HCT116 (cell line): Measurements from ENCODE around the gene CD99. TPM values are rescaled to one million over a fixed set of nuclear protein-coding genes. Genes with fewer than 3 reads are reported as not detected.

ENCODE experiments used
- ATAC-seq: fragments of 200-7000 bp; cut with Tn5 transposase; 2 replicates; pipeline ENCODE4 v1.9.1; 2020; ENCODE audit warnings: mild to moderate bottlenecking, moderate library complexity
- BruUV-seq: library from RNA; stranded (reverse); fragments of 400-500 nt; replicated peaks from 2 replicates; lab custom pipeline; 2021; lab: Mats Ljungman, UMichigan
- CTCF ChIA-PET: fragments of 300-600 bp; sonication (Branson Sonifier 250); formaldehyde crosslinking; loops from one replicate; lab custom pipeline; 2021; ENCODE audit warnings: antibody characterized with exemption; lab: Charles Lee
- POLR2A ChIA-PET: fragments of 300-600, 350-600 bp; sonication (Branson Sonifier 250); formaldehyde crosslinking; loops from one replicate; lab custom pipeline; 2021; ENCODE audit warnings: antibody characterized with exemption; lab: Charles Lee
- RAD21 ChIA-PET, 2 experiments: fragments of 300-600 bp; sonication (Branson Sonifier 250); formaldehyde crosslinking; loops; one replicate each; lab custom pipeline; 2023; ENCODE audit warnings: low total read pairs in 2 of 2; ENCODE audit not compliant: uncharacterized antibody in 2 of 2, unreplicated experiment in 2 of 2, low non-redundant PET in 1 of 2; lab: Charles Lee
- DNase-seq: peaks from one replicate; pipeline ENCODE4 v3.0.0-alpha.2; 2010; ENCODE audit warnings: low read depth, low spot score
- H2AFZ ChIP-seq: fragments of 200-600 bp; shearing (Covaris generic), sonication (generic); 2 replicates; pipeline ENCODE4 v1.6.1; 2017; ENCODE audit warnings: low read depth, mixed run types, mixed read lengths, antibody characterized with exemption, low read length; ENCODE audit not compliant: poor library complexity, severe bottlenecking
- H3K27ac ChIP-seq: 2 replicates; pipeline ENCODE4 v1.5.1; 2012; ENCODE audit warnings: low read depth, low read length
- H3K27me3 ChIP-seq: fragments of 200-600 bp; sonication (generic); 2 replicates; pipeline ENCODE4 v1.6.1; 2016; ENCODE audit warnings: mixed run types, low read length, mixed read lengths; ENCODE audit not compliant: insufficient read depth
- H3K36me3 ChIP-seq, 2 experiments: fragments of 200-500 bp in 1 of 2; fragments of 200-600 bp in 1 of 2; sonication (Bioruptor generic) in 1 of 2; sonication (generic) in 1 of 2; 2 replicates each; pipeline versions ENCODE4 v1.5.1 to v1.6.1; 2014 to 2016; ENCODE audit warnings: low read length in 2 of 2, inconsistent platforms in 1 of 2, mixed read lengths in 1 of 2, mixed run types in 1 of 2; ENCODE audit not compliant: insufficient read depth in 2 of 2, control insufficient read depth in 1 of 2
- H3K4me1 ChIP-seq, 2 experiments: fragments of 200-600 bp in 1 of 2; sonication (generic) in 1 of 2; 2 replicates each; pipeline versions ENCODE4 v1.5.1 to v1.6.1; 2012 to 2017; ENCODE audit warnings: low read length in 2 of 2, inconsistent platforms in 1 of 2, mild to moderate bottlenecking in 1 of 2, mixed read lengths in 1 of 2, mixed run types in 1 of 2, moderate library complexity in 1 of 2; ENCODE audit not compliant: insufficient read depth in 2 of 2, control insufficient read depth in 1 of 2
- H3K4me2 ChIP-seq: fragments of 200-600 bp; sonication (generic); 2 replicates; pipeline ENCODE4 v1.6.1; 2017; ENCODE audit warnings: mixed run types, low read length, mixed read lengths
- H3K4me3 ChIP-seq, 2 experiments: fragments of 200-600 bp in 1 of 2; sonication (generic) in 1 of 2; replicated peaks in 1 of 2; 2 replicates each; pipeline ENCODE4 v1.5.1; 2011 to 2016; ENCODE audit warnings: low read length in 2 of 2, control low read depth in 1 of 2, low read depth in 1 of 2, mild to moderate bottlenecking in 1 of 2, mixed read lengths in 1 of 2, mixed run types in 1 of 2
- H3K79me2 ChIP-seq: fragments of 200-600 bp; sonication (generic); 2 replicates; pipeline ENCODE4 v1.6.1; 2017; ENCODE audit warnings: mild to moderate bottlenecking, mixed run types, low read length, moderate library complexity, mixed read lengths; ENCODE audit not compliant: insufficient read depth
- H3K9ac ChIP-seq: fragments of 200-600 bp; sonication (generic); 2 replicates; pipeline ENCODE4 v1.6.1; 2016; ENCODE audit warnings: low read length, mixed read lengths
- H3K9me2 ChIP-seq: fragments of 200-600 bp; sonication (generic), shearing (Covaris generic); 2 replicates; pipeline ENCODE4 v1.6.1; 2017; ENCODE audit warnings: mixed run types, mild to moderate bottlenecking, moderate library complexity; ENCODE audit not compliant: insufficient read depth
- H3K9me3 ChIP-seq, 2 experiments: fragments of 200-500 bp in 1 of 2; fragments of 200-600 bp in 1 of 2; sonication (Bioruptor generic) in 1 of 2; sonication (generic) in 1 of 2; 2 replicates each; pipeline ENCODE4 v1.6.1; 2014 to 2017; ENCODE audit warnings: low read length in 2 of 2, mixed read lengths in 2 of 2, inconsistent platforms in 1 of 2, low read depth in 1 of 2, mild to moderate bottlenecking in 1 of 2, mixed run types in 1 of 2, moderate library complexity in 1 of 2; ENCODE audit not compliant: control insufficient read depth in 1 of 2, insufficient read depth in 1 of 2
- H4K20me1 ChIP-seq: fragments of 200-600 bp; sonication (generic), shearing (Covaris generic); 2 replicates; pipeline ENCODE4 v1.6.1; 2017; ENCODE audit warnings: mixed run types, mild to moderate bottlenecking, moderate library complexity; ENCODE audit not compliant: insufficient read depth
- CEBPB ChIP-seq: IDR thresholded peaks from 2 replicates; pipeline ENCODE4 v1.6.1; 2012; ENCODE audit warnings: low read depth
- EGR1 ChIP-seq: IDR thresholded peaks from 2 replicates; pipeline ENCODE4 v1.6.1; 2012; ENCODE audit warnings: low read depth
- ELF1 ChIP-seq: IDR thresholded peaks from 2 replicates; pipeline ENCODE4 v1.6.1; 2012; ENCODE audit warnings: low read depth, borderline replicate concordance
- FOSL1 ChIP-seq: IDR thresholded peaks from 2 replicates; pipeline ENCODE4 v1.6.1; 2012; ENCODE audit warnings: low read depth
- JUND ChIP-seq: IDR thresholded peaks from 2 replicates; pipeline ENCODE4 v1.6.1; 2012
- POLR2A ChIP-seq: IDR thresholded peaks from 2 replicates; pipeline ENCODE4 v1.7.0; 2011; ENCODE audit warnings: borderline replicate concordance; ENCODE audit not compliant: insufficient read depth, insufficient read length; ENCODE audit errors: extremely low read depth
- RAD21 ChIP-seq: IDR thresholded peaks from 2 replicates; pipeline ENCODE4 v1.6.1; 2012; ENCODE audit warnings: low read depth, mild to moderate bottlenecking
- REST ChIP-seq: IDR thresholded peaks from 2 replicates; pipeline ENCODE4 v1.6.1; 2012; ENCODE audit warnings: low read depth
- SIN3A ChIP-seq: IDR thresholded peaks from 2 replicates; pipeline ENCODE4 v1.6.1; 2012; ENCODE audit warnings: low read depth
- SRF ChIP-seq: IDR thresholded peaks from 2 replicates; pipeline ENCODE4 v1.6.1; 2012; ENCODE audit warnings: low read depth
- intact Hi-C: fragments of 100-400 bp; cut with micrococcal nuclease; formaldehyde crosslinking; loops from 2 replicates; pipeline ENCODE4 v1.10.0; 2022
- total RNA-seq: library from RNA; stranded (reverse); gene quantifications from one replicate; pipeline ENCODE4 v1.2.1, GENCODE V29; 2021; ENCODE audit not compliant: unreplicated experiment
- TF ChIP-seq, protein P1 (sequence below): IDR thresholded peaks from 2 replicates; pipeline ENCODE4 v1.6.1; 2012
- TF ChIP-seq, protein P2 (sequence below), 3 experiments: fragments of 200-600 bp in 1 of 3; sonication (generic) in 1 of 3; IDR thresholded peaks in 2 of 3; conservative IDR thresholded peaks in 1 of 3; 2 replicates each; pipeline ENCODE4 v1.5.1; 2012 to 2017; ENCODE audit warnings: low read depth in 2 of 3, low read length in 2 of 3, antibody characterized with exemption in 1 of 3, borderline replicate concordance in 1 of 3, control low read depth in 1 of 3, mild to moderate bottlenecking in 1 of 3, mixed read lengths in 1 of 3, mixed run types in 1 of 3, moderate library complexity in 1 of 3; ENCODE audit not compliant: insufficient read depth in 1 of 3
- TF ChIP-seq, protein P3 (sequence below): IDR thresholded peaks from 2 replicates; pipeline ENCODE4 v1.6.1; 2011; ENCODE audit warnings: mild to moderate bottlenecking, low read length, moderate library complexity; ENCODE audit not compliant: insufficient replicate concordance; ENCODE audit errors: extremely low read depth

CD99 gene
- total RNA-seq, 1 experiment from 2014 or later = 59.6 TPM

- Histone ChIP-seq H3K36me3 (no peaks in the 10 kb centered on the region), H3K4me3 (no peak overlapping the region), H2AFZ (no peak overlapping the region), H3K27ac (no peak overlapping the region), H3K4me1 (no peaks in the 10 kb centered on the region), H3K27me3 (no peaks in the 10 kb centered on the region), H3K4me2 (no peak overlapping the region)
- DNase-seq = no peak
- ChIA-PET CTCF (no interaction called here), RAD21 (no interaction called here), POLR2A (no interaction called here)
- no peak for ATAC-seq
- TF ChIP-seq SIN3A = no peak
- TF ChIP-seq SRF = no peak
- no peak for TF ChIP-seq RAD21
- TF ChIP-seq, protein P1, sequence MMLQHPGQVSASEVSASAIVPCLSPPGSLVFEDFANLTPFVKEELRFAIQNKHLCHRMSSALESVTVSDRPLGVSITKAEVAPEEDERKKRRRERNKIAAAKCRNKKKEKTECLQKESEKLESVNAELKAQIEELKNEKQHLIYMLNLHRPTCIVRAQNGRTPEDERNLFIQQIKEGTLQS = no peak
- TF ChIP-seq, protein P2, sequence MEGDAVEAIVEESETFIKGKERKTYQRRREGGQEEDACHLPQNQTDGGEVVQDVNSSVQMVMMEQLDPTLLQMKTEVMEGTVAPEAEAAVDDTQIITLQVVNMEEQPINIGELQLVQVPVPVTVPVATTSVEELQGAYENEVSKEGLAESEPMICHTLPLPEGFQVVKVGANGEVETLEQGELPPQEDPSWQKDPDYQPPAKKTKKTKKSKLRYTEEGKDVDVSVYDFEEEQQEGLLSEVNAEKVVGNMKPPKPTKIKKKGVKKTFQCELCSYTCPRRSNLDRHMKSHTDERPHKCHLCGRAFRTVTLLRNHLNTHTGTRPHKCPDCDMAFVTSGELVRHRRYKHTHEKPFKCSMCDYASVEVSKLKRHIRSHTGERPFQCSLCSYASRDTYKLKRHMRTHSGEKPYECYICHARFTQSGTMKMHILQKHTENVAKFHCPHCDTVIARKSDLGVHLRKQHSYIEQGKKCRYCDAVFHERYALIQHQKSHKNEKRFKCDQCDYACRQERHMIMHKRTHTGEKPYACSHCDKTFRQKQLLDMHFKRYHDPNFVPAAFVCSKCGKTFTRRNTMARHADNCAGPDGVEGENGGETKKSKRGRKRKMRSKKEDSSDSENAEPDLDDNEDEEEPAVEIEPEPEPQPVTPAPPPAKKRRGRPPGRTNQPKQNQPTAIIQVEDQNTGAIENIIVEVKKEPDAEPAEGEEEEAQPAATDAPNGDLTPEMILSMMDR (IDR thresholded peaks at IDR 0.05 in 2 of 3, conservative IDR thresholded peaks at IDR 0.05 in 1 of 3; ENCODE audit: borderline replicate concordance in 1 of 3, insufficient read depth in 1 of 3, low read depth in 2 of 3, low read length in 2 of 3) = no peak
- TF ChIP-seq POLR2A = no peak
- no peak for TF ChIP-seq CEBPB
- TF ChIP-seq FOSL1 = no peak
- TF ChIP-seq, all 23 proteins: peak for 0
- H3K9ac ChIP-seq = no peak overlapping the region
- intact Hi-C loops = no loop called here
- H3K9me2 ChIP-seq = no peaks in the 10 kb centered on the region
- no peaks in the 10 kb centered on the region for H3K79me2 ChIP-seq
- no TSS peak for BruUV-seq
- no peaks in the 10 kb centered on the region for H4K20me1 ChIP-seq
- no peaks in the 10 kb centered on the region for H3K9me3 ChIP-seq
Measured at GRCh38 chrX:2684256-2684655, 6.8 kb upstream of the CD99 start.

DNA sequence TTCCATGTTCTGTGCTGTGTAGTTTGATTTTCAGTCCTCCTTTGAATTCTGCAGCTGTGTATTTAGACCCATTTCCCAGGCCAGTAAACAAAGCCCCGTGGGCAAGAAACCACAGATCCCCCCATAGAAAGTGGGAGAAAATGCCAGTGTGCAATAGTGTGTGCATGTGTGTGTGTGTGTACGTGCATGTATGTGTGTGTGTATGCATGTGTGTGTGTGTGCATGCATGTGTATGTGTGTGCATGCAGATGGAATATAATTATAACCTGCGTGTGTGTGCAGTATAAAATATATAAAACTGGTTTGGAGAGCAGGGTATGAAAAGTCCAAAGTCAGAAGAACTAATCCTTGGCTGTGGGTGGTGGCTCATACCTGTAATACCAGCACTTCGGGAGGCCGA is 5.2 kb upstream of the CD99 start:
- Histone ChIP-seq H3K9me2 (no peaks in the 10 kb centered on the region), H3K4me2 (no peak overlapping the region), H3K27me3 (no peaks in the 10 kb centered on the region), H3K4me1 (peaks cover 0 to 7% of the 10 kb centered on the region in 2 experiments; a peak in 2 of 4 replicates), H4K20me1 (no peaks in the 10 kb centered on the region), H3K9me3 (no peaks in the 10 kb centered on the region), H3K36me3 (no peaks in the 10 kb centered on the region), H3K27ac (no peak overlapping the region), H3K9ac (no peak overlapping the region), H2AFZ (no peak overlapping the region), H3K4me3 (no peak overlapping the region), H3K79me2 (no peaks in the 10 kb centered on the region)
- CTCF ChIA-PET = no interaction called here
- no peak for DNase-seq
- no peak for ATAC-seq
- no TSS peak for BruUV-seq
- intact Hi-C loops = no loop called here
- POLR2A ChIA-PET = no interaction called here
- RAD21 ChIA-PET = no interaction called here
- TF ChIP-seq FOSL1 (no peak), REST (no peak), ELF1 (no peak), JUND (no peak), RAD21 (no peak), EGR1 (no peak)
- TF ChIP-seq, protein P1 = no peak
- TF ChIP-seq, protein P3, sequence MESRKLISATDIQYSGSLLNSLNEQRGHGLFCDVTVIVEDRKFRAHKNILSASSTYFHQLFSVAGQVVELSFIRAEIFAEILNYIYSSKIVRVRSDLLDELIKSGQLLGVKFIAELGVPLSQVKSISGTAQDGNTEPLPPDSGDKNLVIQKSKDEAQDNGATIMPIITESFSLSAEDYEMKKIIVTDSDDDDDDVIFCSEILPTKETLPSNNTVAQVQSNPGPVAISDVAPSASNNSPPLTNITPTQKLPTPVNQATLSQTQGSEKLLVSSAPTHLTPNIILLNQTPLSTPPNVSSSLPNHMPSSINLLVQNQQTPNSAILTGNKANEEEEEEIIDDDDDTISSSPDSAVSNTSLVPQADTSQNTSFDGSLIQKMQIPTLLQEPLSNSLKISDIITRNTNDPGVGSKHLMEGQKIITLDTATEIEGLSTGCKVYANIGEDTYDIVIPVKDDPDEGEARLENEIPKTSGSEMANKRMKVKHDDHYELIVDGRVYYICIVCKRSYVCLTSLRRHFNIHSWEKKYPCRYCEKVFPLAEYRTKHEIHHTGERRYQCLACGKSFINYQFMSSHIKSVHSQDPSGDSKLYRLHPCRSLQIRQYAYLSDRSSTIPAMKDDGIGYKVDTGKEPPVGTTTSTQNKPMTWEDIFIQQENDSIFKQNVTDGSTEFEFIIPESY = no peak
